Erythroblast (primary cell): ENCODE measurements around the gene MYL4.

ENCODE experiments used
- GATA1 ChIP-seq: IDR thresholded peaks from 2 replicates; pipeline ENCODE4 v1.6.1; 2011; ENCODE audit warnings: low read depth, mild to moderate bottlenecking, control low read depth, low read length, moderate library complexity
- POLR2A ChIP-seq: IDR thresholded peaks from 2 replicates; pipeline ENCODE4 v1.6.1; 2011; ENCODE audit warnings: mild to moderate bottlenecking, low read length

DNA sequence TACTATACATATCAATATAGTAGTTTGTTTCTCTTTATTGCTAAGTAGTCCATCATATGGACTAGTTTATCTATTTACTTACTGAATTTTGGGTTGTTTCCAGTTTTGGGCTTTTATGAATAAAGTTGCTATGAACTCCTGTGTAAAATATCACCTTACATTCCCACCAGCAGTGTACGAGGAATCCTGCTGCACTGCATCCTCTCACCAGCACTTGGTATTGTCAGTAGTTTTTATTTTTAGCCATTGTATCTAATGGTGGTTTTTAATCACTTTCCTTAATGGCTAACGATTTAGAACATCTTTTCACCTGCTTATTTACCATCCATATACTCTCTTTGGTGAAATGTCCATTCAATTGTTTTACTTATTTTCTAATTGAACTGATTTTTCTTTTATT lies 44.0 kb upstream of the MYL4 start:
- no peak for TF ChIP-seq POLR2A
- no peak for TF ChIP-seq GATA1
